Esophagus mucosa (tissue), 1 donor: ENCODE data around the gene CYYR1. TPM values are rescaled to one million over a fixed set of nuclear protein-coding genes. Genes with fewer than 3 reads are reported as not detected.

Source experiments
- ATAC-seq: fragments of 200-7000 bp; cut with Tn5 transposase; one replicate; pipeline ENCODE4 v1.9.1; 2020
- total RNA-seq: library from RNA; stranded (reverse); gene quantifications from one replicate; pipeline ENCODE4 v1.2.4, GENCODE V29; 2023
- donor health status: DM: yes; HTN: yes; CAD: no.

Gene CYYR1
- total RNA-seq, 1 donor from 2014 or later = 4.6 TPM

DNA sequence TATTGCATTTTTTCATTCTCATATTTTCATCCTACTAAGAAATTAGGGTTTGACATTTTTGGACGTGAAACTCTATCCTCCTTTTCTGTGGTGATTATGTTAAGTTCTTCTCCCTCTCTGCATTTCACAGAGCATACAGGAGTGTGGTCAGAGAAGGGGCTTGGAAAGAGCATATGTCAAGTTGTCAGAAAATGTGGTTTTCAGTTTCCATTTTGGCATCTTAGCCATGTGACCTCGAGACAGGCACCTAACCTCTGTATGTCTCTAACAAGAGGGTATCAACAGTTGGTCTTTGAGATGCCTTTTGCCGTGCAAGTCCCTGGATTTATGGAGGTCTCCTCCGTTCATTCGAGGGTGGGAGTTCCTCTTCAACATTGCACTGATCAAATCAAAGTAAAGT, 140.7 kb downstream of the CYYR1 start:
- ATAC-seq = no peak

DNA sequence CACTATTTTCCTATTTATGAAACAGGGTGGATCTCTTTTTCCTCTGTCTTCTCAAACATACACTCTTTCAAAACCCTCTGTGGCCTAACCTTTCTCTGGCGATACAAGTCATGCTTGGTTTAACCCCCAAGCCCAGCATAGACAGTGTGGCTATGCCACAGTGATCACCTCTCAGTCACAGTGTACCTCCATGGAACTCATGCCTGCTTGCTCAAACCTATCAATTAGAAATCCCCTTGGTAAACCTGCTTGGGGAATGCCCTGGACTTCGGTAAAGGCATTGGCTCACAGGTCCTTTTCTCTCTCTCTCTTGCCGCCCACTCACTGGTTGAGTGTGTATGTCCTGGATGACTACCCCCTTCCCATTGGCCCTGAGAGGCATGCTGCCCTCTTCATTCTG, 147.5 kb downstream of the CYYR1 start:
- ATAC-seq = no peak

DNA sequence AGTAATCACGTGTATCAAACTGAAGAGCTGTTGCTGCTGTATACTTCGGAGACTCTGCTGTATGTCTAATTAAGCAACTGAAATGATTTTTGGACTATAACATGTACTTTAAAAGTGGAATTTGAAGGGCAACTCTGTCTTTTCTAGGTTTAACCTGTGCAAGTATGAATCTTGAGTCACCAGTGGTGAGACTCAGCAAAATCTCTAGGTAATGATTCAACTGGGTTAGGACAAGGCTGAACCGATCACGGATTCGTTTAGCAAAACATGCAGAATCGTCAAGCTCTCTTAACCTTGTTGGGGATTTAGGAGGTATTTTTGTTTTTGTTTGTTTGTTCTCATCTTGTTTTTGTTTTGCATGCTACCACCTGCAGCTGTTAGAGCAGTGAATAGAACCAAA, 149.6 kb downstream of the CYYR1 start:
- no peak for ATAC-seq

DNA sequence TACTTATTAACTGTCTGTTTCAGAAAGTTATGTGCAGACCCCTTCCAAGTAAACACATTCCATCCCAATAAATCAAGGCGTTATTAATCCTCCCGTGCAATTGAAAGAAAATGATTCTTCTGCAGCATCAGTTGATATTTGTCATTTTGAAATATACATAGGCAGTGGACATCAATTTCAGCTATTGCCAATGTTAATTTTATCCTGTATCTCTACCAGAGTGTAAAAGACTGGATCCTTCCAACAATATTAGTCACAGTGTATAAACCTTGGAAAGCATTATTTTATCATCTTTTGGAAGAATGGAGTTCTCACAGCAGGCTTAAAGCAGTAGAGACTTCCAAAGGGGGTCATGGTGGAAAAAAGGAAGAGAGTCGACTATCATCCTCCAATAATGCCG, 150.4 kb downstream of the CYYR1 start:
- ATAC-seq = no peak

DNA sequence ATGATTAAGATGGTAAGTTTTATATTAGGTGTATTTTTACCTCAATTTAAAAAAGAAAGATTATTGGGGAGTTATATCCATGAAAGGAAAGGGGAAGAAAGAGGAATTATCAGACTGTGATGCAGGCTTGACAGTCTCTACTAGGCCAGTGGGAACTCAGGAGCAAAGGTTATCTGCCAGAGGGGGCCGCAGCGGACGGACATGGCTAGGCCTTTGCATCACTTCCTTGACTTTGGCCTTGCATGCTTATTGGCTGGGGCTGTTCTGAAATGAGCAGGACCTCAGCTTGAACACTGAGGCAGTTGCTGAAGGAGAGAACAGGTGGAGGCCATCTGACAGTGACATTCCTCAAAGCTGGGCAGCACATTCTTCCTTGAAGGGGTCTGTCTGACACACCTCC, 150.9 kb downstream of the CYYR1 start:
- no peak for ATAC-seq

DNA sequence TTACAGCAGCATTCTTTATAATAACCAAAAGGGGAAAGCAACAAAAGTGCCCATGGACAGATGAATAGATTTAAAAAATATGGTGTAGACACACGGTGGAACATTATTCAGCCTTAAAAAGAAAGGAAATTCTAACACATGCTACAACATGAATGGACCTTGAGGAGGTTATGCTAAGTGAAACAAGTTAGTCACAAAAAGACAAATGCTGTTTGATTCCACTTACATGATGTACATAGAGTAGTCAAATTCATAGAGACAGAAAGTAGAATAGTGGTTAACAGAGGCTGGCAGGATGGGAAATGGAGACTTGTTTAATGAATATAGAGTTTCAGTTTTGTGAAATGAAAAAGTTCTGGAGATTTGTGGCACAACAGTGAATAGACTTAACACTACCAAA, 151.4 kb downstream of the CYYR1 start:
- no peak for ATAC-seq
